SU-DHL-6 (cell line): ENCODE measurements around the gene CCDC85B.
A peak's percentile ranks its signal among the peaks of the same experiment; 100 is the strongest.
"Not testable (repeated sequence)": the region's sequence is repeated elsewhere in the genome, so short reads cannot be mapped to it uniquely, and the experiment has no call there.

Experiments used
- H2AFZ ChIP-seq: fragments of 200-600 bp; sonication (generic); 2 replicates; pipeline ENCODE4 v1.6.1; 2014; ENCODE audit warnings: low read depth, mild to moderate bottlenecking, moderate library complexity, mixed read lengths, antibody characterized with exemption, low read length; ENCODE audit not compliant: severe bottlenecking
- H3F3A ChIP-seq: fragments of 200-600 bp; shearing (Covaris generic); 2 replicates; pipeline ENCODE4 v1.6.0; 2016; ENCODE audit warnings: antibody characterized with exemption, mild to moderate bottlenecking; ENCODE audit not compliant: insufficient read depth
- H3K27ac ChIP-seq: fragments of 200-600 bp; sonication (generic); 2 replicates; pipeline ENCODE4 v1.5.1; 2016; ENCODE audit warnings: low read depth, mild to moderate bottlenecking, low read length, moderate library complexity, mixed read lengths
- H3K27me3 ChIP-seq: fragments of 200-600 bp; sonication (generic), shearing (Covaris generic); 2 replicates; pipeline ENCODE4 v1.6.0; 2014; ENCODE audit warnings: mild to moderate bottlenecking, low read length
- H3K36me3 ChIP-seq: fragments of 200-600 bp; sonication (generic); 2 replicates; pipeline ENCODE4 v1.6.1; 2014; ENCODE audit warnings: mild to moderate bottlenecking, low read length, mixed read lengths
- H3K4me2 ChIP-seq: fragments of 300-600, 200-600 bp; shearing (Covaris generic), sonication (generic); 2 replicates; pipeline ENCODE4 v1.6.0; 2014; ENCODE audit warnings: low read length, low read depth, mild to moderate bottlenecking; ENCODE audit not compliant: poor library complexity, severe bottlenecking
- H3K4me3 ChIP-seq: fragments of 200-600 bp; sonication (generic); 2 replicates; pipeline ENCODE4 v1.5.1; 2014; ENCODE audit warnings: antibody characterized with exemption, low read length, mild to moderate bottlenecking, mixed read lengths; ENCODE audit not compliant: insufficient read depth, poor library complexity, severe bottlenecking
- H3K79me2 ChIP-seq: fragments of 200-600 bp; sonication (generic); 2 replicates; pipeline ENCODE4 v1.6.1; 2014; ENCODE audit warnings: mild to moderate bottlenecking, low read length, moderate library complexity; ENCODE audit not compliant: insufficient read depth
- H3K9ac ChIP-seq: fragments of 200-600 bp; sonication (generic); 2 replicates; pipeline ENCODE4 v1.7.0; 2014; ENCODE audit warnings: mild to moderate bottlenecking, low read length
- H3K9me2 ChIP-seq: fragments of 200-600 bp; sonication (generic); replicated peaks from 2 replicates; pipeline ENCODE4 v1.6.1; 2014; ENCODE audit warnings: low read length; ENCODE audit not compliant: insufficient read depth
- H3K9me3 ChIP-seq: fragments of 200-600 bp; sonication (generic); 2 replicates; pipeline ENCODE4 v1.6.1; 2014; ENCODE audit warnings: low read length, mixed read lengths; ENCODE audit not compliant: insufficient read depth
- H4K20me1 ChIP-seq: fragments of 200-600 bp; sonication (generic); 2 replicates; pipeline ENCODE4 v1.6.1; 2014; ENCODE audit warnings: low read depth, mild to moderate bottlenecking, antibody characterized with exemption, low read length, moderate library complexity, mixed read lengths
- EZH2phosphoT487 ChIP-seq: fragments of 200-600 bp; sonication (generic), shearing (Covaris generic); conservative IDR thresholded peaks from 2 replicates; pipeline ENCODE4 v1.6.1; 2018; ENCODE audit warnings: mild to moderate bottlenecking, antibody characterized with exemption, low read length, moderate library complexity, mixed read lengths
- TF ChIP-seq, protein P1 (sequence below): fragments of 200-600 bp; sonication (generic); IDR thresholded peaks from one replicate; pipeline ENCODE4 v1.5.1; 2017; ENCODE audit warnings: antibody characterized with exemption, mild to moderate bottlenecking, low read length, moderate library complexity; ENCODE audit not compliant: insufficient read depth, poor library complexity, severe bottlenecking

CCDC85B gene

DNA sequence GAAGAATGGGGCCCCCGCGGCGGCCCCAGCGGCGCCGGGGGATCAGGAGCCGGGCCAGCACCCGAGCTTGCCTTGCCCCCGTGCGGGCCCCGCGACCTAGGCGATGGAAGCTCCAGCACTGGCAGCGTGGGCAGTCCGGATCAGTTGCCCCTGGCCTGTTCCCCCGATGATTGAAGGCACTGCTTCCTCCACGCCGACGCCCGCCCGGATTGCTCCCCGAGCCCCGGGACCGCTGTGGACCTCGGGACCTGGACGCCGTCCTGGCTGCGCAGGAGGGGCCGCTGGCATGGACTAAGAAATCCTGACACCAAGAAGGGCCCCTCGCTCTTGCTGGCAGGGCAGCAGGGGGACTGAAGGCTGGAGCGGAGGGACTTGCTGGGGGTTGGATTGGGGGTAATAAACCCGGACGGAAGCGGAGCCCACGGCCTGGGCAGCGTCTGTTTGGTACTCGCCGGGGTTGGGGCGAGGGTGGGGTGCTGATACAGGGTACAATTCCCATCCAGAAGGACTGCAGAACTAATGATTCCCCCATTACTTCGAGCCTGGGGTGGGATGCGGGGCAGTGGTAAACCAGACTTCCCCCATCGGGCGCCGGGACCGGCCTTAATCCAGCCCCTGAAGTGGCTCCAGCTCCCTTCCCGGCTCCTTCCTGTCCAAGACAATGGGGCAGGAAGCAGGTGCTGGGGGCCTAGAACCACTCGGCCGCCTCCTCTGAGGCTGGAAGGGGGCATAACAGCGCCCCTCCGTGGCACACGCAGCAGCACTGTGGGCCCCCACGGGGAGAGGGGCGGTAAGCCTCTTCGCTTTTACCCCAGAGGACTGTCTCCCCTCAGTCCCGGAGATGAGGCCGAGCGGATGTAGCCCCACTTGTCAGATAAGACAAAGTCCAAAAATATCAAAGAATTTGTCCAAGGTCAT, 1.0 kb downstream of the CCDC85B start:
- Histone ChIP-seq H3K79me2 (peaks cover 18% of the 10 kb centered on the region), H3K9me3 (no peaks in the 10 kb centered on the region), H3K9ac (peak overlapping the region; percentile 93), H3F3A (peaks cover 34% of the 10 kb centered on the region), H3K27me3 (no peaks in the 10 kb centered on the region), H3K27ac (peak overlapping the region; percentile 77), H3K9me2 (no peaks in the 10 kb centered on the region), H3K4me3 (peak overlapping the region; percentile 85), H2AFZ (no peak overlapping the region), H3K36me3 (no peaks in the 10 kb centered on the region), H3K4me2 (peak overlapping the region; percentile 93), H4K20me1 (no peaks in the 10 kb centered on the region)
- no peak for TF ChIP-seq EZH2phosphoT487
- TF ChIP-seq, protein P1, sequence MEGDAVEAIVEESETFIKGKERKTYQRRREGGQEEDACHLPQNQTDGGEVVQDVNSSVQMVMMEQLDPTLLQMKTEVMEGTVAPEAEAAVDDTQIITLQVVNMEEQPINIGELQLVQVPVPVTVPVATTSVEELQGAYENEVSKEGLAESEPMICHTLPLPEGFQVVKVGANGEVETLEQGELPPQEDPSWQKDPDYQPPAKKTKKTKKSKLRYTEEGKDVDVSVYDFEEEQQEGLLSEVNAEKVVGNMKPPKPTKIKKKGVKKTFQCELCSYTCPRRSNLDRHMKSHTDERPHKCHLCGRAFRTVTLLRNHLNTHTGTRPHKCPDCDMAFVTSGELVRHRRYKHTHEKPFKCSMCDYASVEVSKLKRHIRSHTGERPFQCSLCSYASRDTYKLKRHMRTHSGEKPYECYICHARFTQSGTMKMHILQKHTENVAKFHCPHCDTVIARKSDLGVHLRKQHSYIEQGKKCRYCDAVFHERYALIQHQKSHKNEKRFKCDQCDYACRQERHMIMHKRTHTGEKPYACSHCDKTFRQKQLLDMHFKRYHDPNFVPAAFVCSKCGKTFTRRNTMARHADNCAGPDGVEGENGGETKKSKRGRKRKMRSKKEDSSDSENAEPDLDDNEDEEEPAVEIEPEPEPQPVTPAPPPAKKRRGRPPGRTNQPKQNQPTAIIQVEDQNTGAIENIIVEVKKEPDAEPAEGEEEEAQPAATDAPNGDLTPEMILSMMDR, result peak; percentile 49

DNA sequence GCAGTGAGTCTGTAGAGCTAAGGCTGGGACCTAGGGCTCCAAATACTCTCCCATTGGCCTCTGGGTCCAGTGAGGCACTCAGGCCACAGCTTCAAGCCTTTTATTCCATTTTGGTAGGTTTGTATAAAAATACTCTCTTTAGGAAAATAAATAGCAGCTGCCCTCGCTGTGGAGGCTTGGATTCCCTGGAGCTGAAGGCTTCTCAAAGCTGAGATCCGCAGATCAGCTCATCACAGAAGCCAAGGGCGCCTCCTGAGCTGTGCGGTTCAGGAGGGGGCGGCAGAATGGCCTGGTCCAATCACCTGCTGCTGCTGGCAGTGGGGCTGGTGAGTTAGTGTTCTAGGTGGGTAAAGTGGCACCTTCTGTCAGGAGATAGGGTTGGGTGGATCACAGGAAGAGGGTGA, 1.7 kb downstream of the CCDC85B start:
- not testable (repeated sequence) for H3K9me2 ChIP-seq, H3K27me3 ChIP-seq, H3K9me3 ChIP-seq, H3K36me3 ChIP-seq, H4K20me1 ChIP-seq, H2AFZ ChIP-seq
- H3K4me3 ChIP-seq, result peak overlapping the region; percentile 85
- H3F3A ChIP-seq, result peaks cover 31% of the 10 kb centered on the region
- peak overlapping the region; percentile 93 for H3K9ac ChIP-seq
- peaks cover 18% of the 10 kb centered on the region for H3K79me2 ChIP-seq
- TF ChIP-seq, protein P1, result peak; percentile 7
- peak overlapping the region; percentile 93 for H3K4me2 ChIP-seq
- H3K27ac ChIP-seq, result peak overlapping the region; percentile 77

DNA sequence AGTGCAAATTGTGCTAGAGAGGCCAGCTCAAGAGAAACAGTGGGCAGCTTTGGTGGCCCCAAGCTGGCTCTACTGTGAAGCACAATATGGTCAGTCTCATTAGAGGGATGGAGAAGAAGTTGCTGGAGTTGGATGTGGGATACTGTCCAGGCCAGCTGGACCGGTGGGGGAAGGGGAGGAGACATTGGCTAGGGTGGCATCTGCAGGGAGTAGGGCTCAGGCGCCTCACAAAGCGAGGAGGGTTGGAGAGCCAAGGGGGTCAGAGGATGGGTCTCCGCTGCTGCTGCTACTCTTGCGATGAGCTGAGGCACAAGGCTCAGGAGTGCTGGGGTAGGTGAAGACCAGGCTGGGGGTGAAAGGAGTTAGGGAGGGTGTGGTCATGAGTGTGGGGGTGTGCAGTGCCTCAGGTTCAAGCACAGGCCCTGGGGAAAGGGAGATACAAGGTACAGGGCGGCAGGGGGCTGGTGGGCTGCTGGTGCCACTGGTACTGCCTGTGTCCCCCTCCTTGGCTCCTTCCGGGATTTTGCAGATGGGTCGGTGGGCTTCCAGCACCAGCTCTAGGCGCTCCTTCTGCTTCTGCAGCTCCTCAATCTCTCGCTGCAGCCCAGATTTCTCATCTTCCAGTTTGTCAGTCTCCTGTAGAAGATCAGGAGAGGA, 2.3 kb downstream of the CCDC85B start:
- H3K9me2 ChIP-seq, result no peaks in the 10 kb centered on the region
- H3F3A ChIP-seq, result peaks cover 31% of the 10 kb centered on the region
- no peaks in the 10 kb centered on the region for H3K9me3 ChIP-seq
- no peaks in the 10 kb centered on the region for H3K36me3 ChIP-seq
- no peak overlapping the region for H2AFZ ChIP-seq
- H3K27ac ChIP-seq, result peak overlapping the region; percentile 77
- H3K4me3 ChIP-seq, result peak overlapping the region; percentile 7
- H3K79me2 ChIP-seq, result peaks cover 14% of the 10 kb centered on the region
- no peaks in the 10 kb centered on the region for H3K27me3 ChIP-seq
- H4K20me1 ChIP-seq, result no peaks in the 10 kb centered on the region
- peak overlapping the region; percentile 93 for H3K4me2 ChIP-seq
- TF ChIP-seq, protein P1, result no peak
- no peak for TF ChIP-seq EZH2phosphoT487
- peak overlapping the region; percentile 93; the same call in 1 of the 2 replicates for H3K9ac ChIP-seq
